A673 (cell line): ENCODE results near the gene PRKAR1A. TPM values are rescaled to one million over a fixed set of nuclear protein-coding genes. Genes with fewer than 3 reads are reported as not detected.

ENCODE experiments used
- BruUV-seq: library from RNA; stranded (reverse); fragments of 400-500 nt; replicated peaks from 2 replicates; lab custom pipeline; 2021; lab: Mats Ljungman, UMichigan
- CTCF ChIA-PET: fragments of 300-600 bp; sonication (Branson Sonifier 250); formaldehyde crosslinking; loops from one replicate; lab custom pipeline; 2022; ENCODE audit warnings: antibody characterized with exemption; lab: Charles Lee
- POLR2A ChIA-PET: fragments of 300-600 bp; sonication (Branson Sonifier 250); formaldehyde crosslinking; loops from one replicate; lab custom pipeline; 2022; ENCODE audit warnings: antibody characterized with exemption; ENCODE audit not compliant: low non-redundant PET; lab: Charles Lee
- DNase-seq: peaks from one replicate; pipeline ENCODE4 v3.0.0-alpha.2; 2015; ENCODE audit warnings: low spot score
- H3K27ac ChIP-seq: fragments of 200-600 bp; sonication (generic); 2 replicates; pipeline ENCODE4 v1.5.1; 2016; ENCODE audit warnings: mixed run types, low read depth, mild to moderate bottlenecking, mixed read lengths, antibody characterized with exemption, low read length; ENCODE audit not compliant: poor library complexity, severe bottlenecking
- H3K27me3 ChIP-seq: fragments of 200-600 bp; sonication (generic); replicated peaks from 2 replicates; pipeline ENCODE4 v1.6.1; 2017; ENCODE audit warnings: mixed run types, low read depth, mild to moderate bottlenecking, mixed read lengths, antibody characterized with exemption, low read length; ENCODE audit not compliant: insufficient read depth, poor library complexity
- H3K36me3 ChIP-seq: fragments of 200-600 bp; sonication (generic); 2 replicates; pipeline ENCODE4 v1.6.1; 2016; ENCODE audit warnings: mixed run types, mild to moderate bottlenecking, mixed read lengths, antibody characterized with exemption, low read length; ENCODE audit not compliant: insufficient read depth, poor library complexity, severe bottlenecking
- H3K4me1 ChIP-seq: fragments of 200-600 bp; sonication (generic); 2 replicates; pipeline ENCODE4 v1.6.1; 2017; ENCODE audit warnings: mixed run types, mild to moderate bottlenecking, mixed read lengths, antibody characterized with exemption, low read length; ENCODE audit not compliant: insufficient read depth, poor library complexity, severe bottlenecking
- H3K4me3 ChIP-seq: fragments of 200-600 bp; sonication (generic); 2 replicates; pipeline ENCODE4 v1.5.1; 2016; ENCODE audit warnings: low read depth, mixed run types, mild to moderate bottlenecking, mixed read lengths, low read length; ENCODE audit not compliant: poor library complexity, severe bottlenecking
- H3K9me3 ChIP-seq: fragments of 200-600 bp; sonication (generic); 2 replicates; pipeline ENCODE4 v1.6.1; 2016; ENCODE audit warnings: mixed run types, low read depth, mild to moderate bottlenecking, mixed read lengths, antibody characterized with exemption, low read length; ENCODE audit not compliant: poor library complexity, severe bottlenecking
- CTCF ChIP-seq: fragments of 300-800, 200-600 bp; sonication (generic); conservative IDR thresholded peaks from 2 replicates; pipeline ENCODE4 v1.5.1; 2017; ENCODE audit warnings: low read depth, mild to moderate bottlenecking, antibody characterized with exemption, low read length, moderate library complexity, mixed read lengths
- EZH2 ChIP-seq: fragments of 200-600 bp; sonication (generic); IDR thresholded peaks from 2 replicates; pipeline ENCODE4 v1.6.1; 2017; ENCODE audit warnings: borderline replicate concordance, low read depth, mild to moderate bottlenecking, mixed read lengths, antibody characterized with exemption, low read length; ENCODE audit not compliant: poor library complexity, severe bottlenecking
- intact Hi-C: fragments of 100-400 bp; cut with micrococcal nuclease; formaldehyde crosslinking; loops from one replicate; pipeline ENCODE4 v1.10.0; 2022; ENCODE audit not compliant: unreplicated experiment
- total RNA-seq: library from RNA; stranded (reverse); gene quantifications from 2 replicates; pipeline ENCODE4 v1.2.3, GENCODE V29; 2021

Gene PRKAR1A
- total RNA-seq, 1 experiment from 2014 or later, result 168 TPM

DNA sequence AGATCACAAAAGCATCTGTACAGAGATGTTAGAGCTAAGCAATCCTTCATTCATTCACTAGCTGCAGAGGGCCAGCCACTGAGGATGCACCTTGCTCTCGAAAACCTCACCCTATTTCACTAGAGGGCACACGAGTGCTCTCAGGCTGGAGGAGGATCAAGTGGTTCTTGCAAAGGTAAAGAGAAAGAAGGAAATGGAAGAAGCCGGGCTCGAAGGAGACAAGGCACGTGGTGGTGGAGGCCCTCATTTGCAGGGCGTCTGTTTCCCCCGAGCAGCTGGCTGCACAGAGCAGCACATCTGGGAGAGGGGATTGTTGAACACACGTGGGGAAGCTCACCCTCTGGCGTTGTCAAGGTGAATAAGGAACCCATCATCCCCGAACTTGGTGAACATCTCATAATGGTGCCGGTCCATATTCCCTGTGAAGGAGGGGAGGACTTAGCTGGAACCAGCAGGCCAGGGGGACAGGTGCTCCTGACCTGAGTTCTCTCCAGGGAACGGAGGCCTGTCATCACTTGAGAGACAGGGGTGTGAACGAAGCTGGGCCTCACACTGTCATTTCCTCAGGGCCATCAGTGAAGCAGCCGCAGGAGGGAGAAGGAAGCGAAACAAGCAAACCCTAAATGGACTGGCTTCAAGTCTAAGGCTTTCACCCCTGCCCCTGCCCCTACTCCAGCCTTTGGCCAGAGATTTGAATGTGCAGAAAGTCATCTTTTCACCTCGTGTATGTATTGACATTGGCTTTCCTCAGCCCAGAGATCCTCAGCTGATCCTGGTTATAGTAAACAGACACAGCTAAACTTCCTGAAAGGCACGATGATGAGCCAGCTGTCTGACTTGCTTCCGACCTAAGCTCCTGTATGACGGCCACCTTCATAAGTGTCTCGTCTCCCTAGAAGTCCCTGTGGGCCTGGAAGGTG is 27.6 kb downstream of the PRKAR1A start:
- TF ChIP-seq EZH2 (no peak), CTCF (0 out of 2 replicates have a peak, but pooled peaks have one; percentile 18)
- H3K27ac ChIP-seq, result no peak overlapping the region
- H3K9me3 ChIP-seq, result no peaks in the 10 kb centered on the region
- H3K36me3 ChIP-seq, result no peaks in the 10 kb centered on the region
- no peaks in the 10 kb centered on the region for H3K27me3 ChIP-seq
- intact Hi-C loops, result no loop called here
- no peak for DNase-seq
- CTCF ChIA-PET, result no interaction called here
- no TSS peak for BruUV-seq
- POLR2A ChIA-PET, result no interaction called here
- H3K4me3 ChIP-seq, result no peak overlapping the region
- no peaks in the 10 kb centered on the region for H3K4me1 ChIP-seq

GRCh38 chr17:68540981-68541380 is 28.8 kb downstream of the PRKAR1A start:
- H3K4me3 ChIP-seq, result no peak overlapping the region
- H3K27me3 ChIP-seq, result no peaks in the 10 kb centered on the region
- DNase-seq, result no peak
- no peaks in the 10 kb centered on the region for H3K9me3 ChIP-seq
- no peaks in the 10 kb centered on the region for H3K4me1 ChIP-seq
- no peak for TF ChIP-seq EZH2
- TF ChIP-seq CTCF, result no peak
- ChIA-PET POLR2A (no interaction called here), CTCF (no interaction called here)
- no peak overlapping the region for H3K27ac ChIP-seq
- intact Hi-C loops, result no loop called here
- BruUV-seq, result no TSS peak
- H3K36me3 ChIP-seq, result no peaks in the 10 kb centered on the region

DNA sequence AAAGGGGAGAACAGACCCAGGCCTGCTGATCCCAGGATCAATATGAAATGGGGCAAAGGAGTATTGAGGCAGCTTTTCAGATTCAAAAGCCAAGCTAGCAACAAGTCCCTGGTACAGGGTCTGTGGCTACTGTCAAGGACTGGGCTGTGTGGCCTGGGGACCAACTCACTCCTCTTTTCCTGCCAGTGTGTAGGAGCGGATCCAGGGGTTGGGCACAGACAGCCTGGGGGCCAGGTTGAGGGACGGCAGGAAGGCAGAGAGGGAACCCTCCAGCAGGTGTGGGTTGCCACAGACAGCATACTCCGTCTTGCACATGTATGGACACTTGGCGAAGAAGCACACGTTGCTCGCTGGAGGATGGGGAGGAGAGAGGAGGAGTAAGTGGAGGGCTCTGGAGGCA is 29.6 kb downstream of the PRKAR1A start:
- TF ChIP-seq CTCF, result no peak
- no peak for TF ChIP-seq EZH2
- no peak for DNase-seq
- CTCF ChIA-PET, result no interaction called here
- Histone ChIP-seq H3K36me3 (no peaks in the 10 kb centered on the region), H3K27ac (no peak overlapping the region), H3K27me3 (no peaks in the 10 kb centered on the region), H3K4me1 (no peaks in the 10 kb centered on the region), H3K9me3 (no peaks in the 10 kb centered on the region), H3K4me3 (no peak overlapping the region)
- intact Hi-C loops, result no loop called here
- POLR2A ChIA-PET, result no interaction called here
- no TSS peak for BruUV-seq
